Measurements from ENCODE around the gene DTYMK.

DTYMK gene

DNA sequence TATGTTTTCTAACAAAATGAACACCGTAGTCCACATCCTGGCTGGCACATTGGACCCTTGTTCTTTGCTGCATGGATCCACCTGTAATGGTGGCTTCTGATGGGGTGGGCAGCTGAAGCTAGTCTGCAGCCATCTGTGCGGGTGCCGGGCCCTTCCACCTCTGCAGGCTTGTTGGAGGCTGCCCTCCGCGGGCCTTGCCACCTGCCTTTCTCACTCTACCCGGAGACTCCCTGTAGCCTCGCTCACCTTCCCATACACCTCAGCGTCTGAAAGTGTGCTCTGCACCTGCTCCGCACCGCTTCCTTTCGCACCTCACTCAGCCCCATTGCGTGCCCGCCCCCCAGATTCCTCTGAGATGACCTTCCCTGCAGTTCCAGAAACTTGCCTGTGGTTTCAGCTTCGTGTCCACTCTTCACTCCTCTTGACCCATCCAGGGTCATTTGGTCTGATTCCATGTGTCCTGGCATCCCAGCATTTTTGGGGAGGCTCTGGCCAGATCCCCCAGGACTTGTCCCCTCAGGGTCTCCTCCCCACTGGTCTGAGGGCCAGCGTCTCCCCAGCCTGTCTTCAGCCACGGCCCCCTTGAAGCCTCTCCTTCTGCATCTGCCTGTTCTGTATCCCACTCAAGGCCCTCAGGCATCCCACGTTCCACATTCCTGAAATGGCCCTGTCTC, 31.0 kb downstream of the DTYMK start:
- Mint-ChIP-seq H3K9me3 (no peaks in the 10 kb centered on the region), H3K27ac (peak overlapping the region; percentile 38), H3K36me3 (peaks cover 38% of the 10 kb centered on the region), H3K4me3 (no peak overlapping the region), H3K27me3 (no peaks in the 10 kb centered on the region), H3K4me1 (no peaks in the 10 kb centered on the region)
- no peak for DNase-seq (ENCODE audit: low spot score in 2 of 2)
- no peak for ATAC-seq (ENCODE audit: low read depth)

DNA sequence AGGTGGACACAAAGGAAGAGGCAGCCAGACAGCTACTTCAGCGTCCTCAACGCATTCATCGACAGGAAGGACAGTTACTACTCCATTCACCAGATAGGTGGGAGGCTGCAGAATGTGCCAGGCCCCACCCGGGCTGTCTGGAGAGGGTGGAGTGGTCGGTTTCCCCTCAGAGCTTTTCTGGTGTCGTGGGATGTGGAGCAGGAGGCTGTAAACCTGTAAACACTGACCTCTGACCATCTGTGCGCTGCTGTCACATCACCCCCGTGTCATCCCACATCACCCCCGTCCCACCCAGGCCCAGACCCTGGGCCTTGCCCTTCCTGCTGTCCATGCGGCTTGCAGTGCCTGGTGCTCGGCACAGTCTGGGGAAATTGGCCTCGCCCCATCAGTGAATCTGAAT, 32.1 kb downstream of the DTYMK start:
- ATAC-seq (ENCODE audit: low read depth) (no peak), DNase-seq (ENCODE audit: low spot score in 2 of 2) (no peak)
- Mint-ChIP-seq H3K4me1 (no peaks in the 10 kb centered on the region), H3K4me3 (no peak overlapping the region), H3K27ac (no peak overlapping the region), H3K27me3 (no peaks in the 10 kb centered on the region), H3K36me3 (peaks cover 33% of the 10 kb centered on the region), H3K9me3 (no peaks in the 10 kb centered on the region)

DNA sequence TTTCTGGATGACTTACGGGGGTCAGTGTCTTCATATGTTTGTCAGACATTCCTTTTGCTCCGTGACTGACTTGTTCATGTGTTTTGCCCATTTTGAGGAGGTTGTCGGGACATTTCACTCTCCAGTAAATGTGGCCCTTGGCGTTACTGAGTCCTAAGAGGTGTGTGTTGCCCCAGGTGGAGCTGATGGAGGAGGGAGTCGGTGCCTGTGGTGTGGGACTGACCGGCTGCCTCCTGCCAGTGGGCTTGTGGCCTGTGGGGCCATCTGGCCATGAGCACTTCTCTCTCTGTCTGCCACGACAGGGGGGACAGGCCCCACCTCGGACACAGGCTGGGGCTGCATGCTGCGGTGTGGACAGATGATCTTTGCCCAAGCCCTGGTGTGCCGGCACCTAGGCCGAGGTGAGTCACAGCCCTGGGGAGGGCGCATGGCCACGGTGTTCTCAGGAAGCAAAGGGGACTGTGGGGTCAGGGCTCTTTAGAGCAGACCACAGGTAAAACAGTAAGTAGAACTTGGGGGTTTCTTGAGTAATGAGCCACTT, 33.3 kb downstream of the DTYMK start:
- no peak overlapping the region for H3K4me3 Mint-ChIP-seq
- peaks cover 5% of the 10 kb centered on the region for H3K4me1 Mint-ChIP-seq
- H3K27ac Mint-ChIP-seq = no peak overlapping the region
- DNase-seq (ENCODE audit: low spot score in 2 of 2) = no peak
- no peaks in the 10 kb centered on the region for H3K9me3 Mint-ChIP-seq
- H3K36me3 Mint-ChIP-seq = peaks cover 29% of the 10 kb centered on the region
- ATAC-seq (ENCODE audit: low read depth) = no peak
- no peaks in the 10 kb centered on the region for H3K27me3 Mint-ChIP-seq

DNA sequence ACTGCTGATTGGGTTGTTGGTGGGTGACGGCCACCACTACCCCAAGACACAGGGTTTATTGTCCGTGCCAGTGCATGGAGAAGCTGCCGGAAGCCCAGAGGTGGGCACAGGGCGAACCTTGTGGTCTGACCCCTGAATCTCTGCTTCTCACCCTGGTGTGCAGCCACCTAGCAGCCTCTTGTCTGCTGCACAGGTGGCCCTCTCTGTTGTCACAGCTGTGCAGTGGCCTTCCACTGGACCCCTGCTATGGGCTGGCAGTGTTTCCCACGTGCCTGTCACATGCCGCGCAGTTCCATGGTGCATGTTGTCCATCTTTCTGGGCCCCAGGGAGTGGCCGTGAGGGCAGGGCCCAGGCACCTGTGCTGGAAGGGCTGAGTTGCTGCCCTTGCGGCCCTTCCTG, 33.9 kb downstream of the DTYMK start:
- H3K9me3 Mint-ChIP-seq = no peaks in the 10 kb centered on the region
- ATAC-seq (ENCODE audit: low read depth) (no peak), DNase-seq (ENCODE audit: low spot score in 2 of 2) (no peak)
- peaks cover 26% of the 10 kb centered on the region for H3K36me3 Mint-ChIP-seq
- H3K27ac Mint-ChIP-seq = peak overlapping the region; percentile 38
- H3K27me3 Mint-ChIP-seq = no peaks in the 10 kb centered on the region
- H3K4me3 Mint-ChIP-seq = no peak overlapping the region
- peaks cover 5% of the 10 kb centered on the region for H3K4me1 Mint-ChIP-seq

DNA sequence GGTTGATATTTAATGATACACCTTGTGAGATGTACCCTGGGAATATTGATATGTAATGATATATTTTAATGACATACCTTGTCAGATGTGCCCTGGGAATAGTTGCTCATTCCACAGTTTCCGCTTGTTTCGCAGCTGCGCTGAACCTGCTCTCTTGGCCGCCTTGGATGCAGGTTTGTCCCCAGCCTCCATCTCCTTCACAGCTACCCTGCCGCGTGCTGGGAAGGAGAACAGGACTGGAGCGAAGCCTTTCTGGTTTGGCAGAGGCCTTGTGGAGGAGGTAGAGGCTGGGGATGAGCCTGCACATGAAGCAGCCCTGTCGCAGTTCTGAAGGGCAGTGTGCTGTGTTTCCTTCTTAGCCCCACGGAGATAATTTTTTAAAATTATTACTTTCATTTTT, 34.5 kb downstream of the DTYMK start:
- Mint-ChIP-seq H3K27ac (peak overlapping the region; percentile 38), H3K27me3 (no peaks in the 10 kb centered on the region), H3K36me3 (peaks cover 23% of the 10 kb centered on the region), H3K4me1 (peaks cover 5% of the 10 kb centered on the region), H3K4me3 (no peak overlapping the region), H3K9me3 (no peaks in the 10 kb centered on the region)
- ATAC-seq (ENCODE audit: low read depth) = no peak
- no peak for DNase-seq (ENCODE audit: low spot score in 2 of 2)

DNA sequence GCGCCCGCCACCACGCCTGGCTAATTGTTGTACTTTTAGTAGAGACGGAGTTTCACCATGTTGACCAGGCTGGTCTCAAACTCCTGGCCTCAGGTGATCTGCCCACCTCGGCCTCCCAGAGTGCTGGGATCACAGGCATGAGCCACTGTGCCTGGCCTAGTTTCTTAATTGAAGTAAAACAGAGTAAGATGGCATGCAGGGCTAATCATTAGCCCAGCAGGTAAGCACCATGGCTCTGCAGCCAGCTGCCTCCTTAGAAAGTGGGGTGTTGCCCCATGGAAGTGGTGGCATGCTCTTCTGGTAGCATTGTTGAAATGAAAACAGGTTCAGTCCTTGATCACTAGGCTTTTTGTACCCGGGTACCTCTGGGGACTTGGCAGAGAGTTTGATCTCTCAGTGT, 36.7 kb downstream of the DTYMK start:
- Mint-ChIP-seq H3K4me3 (no peak overlapping the region), H3K4me1 (peaks cover 8% of the 10 kb centered on the region), H3K27me3 (no peaks in the 10 kb centered on the region), H3K36me3 (peaks cover 9% of the 10 kb centered on the region), H3K9me3 (no peaks in the 10 kb centered on the region), H3K27ac (no peak overlapping the region)
- no peak for DNase-seq (ENCODE audit: low spot score in 2 of 2)
- no peak for ATAC-seq (ENCODE audit: low read depth)

DNA sequence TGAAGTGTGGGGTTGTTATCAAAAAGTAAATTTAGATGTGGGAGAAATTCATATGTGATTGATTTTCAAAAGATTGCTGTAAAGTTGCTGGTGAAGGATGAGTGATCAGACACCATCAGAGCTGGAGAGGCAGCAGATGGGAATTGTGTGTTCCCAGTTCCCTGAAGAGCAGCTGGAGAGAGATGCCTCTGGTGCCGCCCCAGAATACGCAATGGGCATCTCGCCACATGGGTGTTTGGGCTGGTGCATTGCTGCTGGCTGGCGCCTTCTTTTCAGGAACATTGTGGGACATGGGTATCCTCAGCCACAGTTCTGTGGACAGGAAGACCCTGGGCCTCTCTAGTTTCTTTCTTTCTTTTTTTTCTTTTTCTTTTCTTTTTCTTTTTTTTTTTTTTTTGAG, 37.2 kb downstream of the DTYMK start:
- no peak overlapping the region for H3K4me3 Mint-ChIP-seq
- ATAC-seq (ENCODE audit: low read depth) (no peak), DNase-seq (ENCODE audit: low spot score in 2 of 2) (no peak)
- no peaks in the 10 kb centered on the region for H3K9me3 Mint-ChIP-seq
- peaks cover 8% of the 10 kb centered on the region for H3K36me3 Mint-ChIP-seq
- no peak overlapping the region for H3K27ac Mint-ChIP-seq
- H3K27me3 Mint-ChIP-seq = no peaks in the 10 kb centered on the region
- peaks cover 8% of the 10 kb centered on the region for H3K4me1 Mint-ChIP-seq

DNA sequence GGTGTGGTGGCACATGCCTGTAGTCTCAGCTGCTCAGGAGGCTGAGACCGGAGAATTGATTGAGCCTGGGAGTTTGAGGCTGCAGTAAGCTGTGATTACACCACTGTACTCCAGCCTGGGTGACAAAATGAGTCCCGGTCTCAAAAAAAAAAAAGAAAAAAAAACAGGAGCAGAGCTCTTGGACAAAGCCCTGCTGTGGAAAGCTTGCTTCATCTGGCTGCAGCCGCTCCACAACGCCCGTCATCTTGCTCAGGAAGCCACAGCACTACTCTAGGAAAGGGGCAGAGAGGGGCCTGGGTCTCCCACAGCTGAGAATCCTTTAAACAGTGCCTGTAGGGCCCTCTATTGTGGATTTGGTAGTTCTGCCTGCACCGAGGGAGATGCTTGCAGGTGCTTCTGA, 38.2 kb downstream of the DTYMK start:
- no peak overlapping the region for H3K27ac Mint-ChIP-seq
- peaks cover 8% of the 10 kb centered on the region for H3K36me3 Mint-ChIP-seq
- no peaks in the 10 kb centered on the region for H3K9me3 Mint-ChIP-seq
- no peak overlapping the region for H3K4me3 Mint-ChIP-seq
- no peak for DNase-seq (ENCODE audit: low spot score in 2 of 2)
- peaks cover 8% of the 10 kb centered on the region for H3K4me1 Mint-ChIP-seq
- no peak for ATAC-seq (ENCODE audit: low read depth)
- H3K27me3 Mint-ChIP-seq = no peaks in the 10 kb centered on the region

DNA sequence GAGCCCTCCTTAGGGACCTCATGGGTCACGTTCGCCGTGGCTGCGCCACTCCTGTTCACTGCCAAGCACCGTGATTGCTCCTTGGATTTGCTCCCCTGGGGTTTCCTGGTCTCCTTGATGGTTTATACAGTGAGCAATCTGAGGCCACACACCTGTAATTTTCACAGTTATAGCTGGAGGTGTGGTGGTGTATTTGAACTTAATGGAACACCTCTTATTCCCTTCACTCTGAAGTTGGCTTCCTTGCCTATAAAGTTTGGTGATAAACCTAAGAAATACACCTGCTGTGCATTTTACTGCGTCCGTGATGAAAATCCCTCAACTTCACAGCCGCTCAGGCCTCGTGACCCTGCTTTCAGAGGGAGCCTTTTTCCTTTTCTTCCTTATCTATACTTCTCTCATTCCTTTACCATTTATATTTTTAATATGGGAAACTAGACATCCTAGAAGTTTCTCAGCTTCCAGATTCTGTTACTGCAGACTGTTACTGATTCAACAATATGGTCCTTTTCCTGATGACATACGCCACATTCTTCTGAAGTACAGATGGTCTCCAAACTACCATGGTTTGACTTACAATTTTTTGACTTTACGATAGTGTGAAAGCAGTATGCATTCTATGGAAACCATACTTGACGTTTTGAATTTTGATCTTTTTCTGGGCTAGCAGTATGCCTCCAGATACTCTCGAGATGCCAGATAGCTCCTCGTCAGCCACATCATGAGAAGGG, 40.5 kb downstream of the DTYMK start:
- no peaks in the 10 kb centered on the region for H3K36me3 Mint-ChIP-seq
- ATAC-seq (ENCODE audit: low read depth) (no peak), DNase-seq (ENCODE audit: low spot score in 2 of 2) (no peak)
- H3K4me3 Mint-ChIP-seq = no peak overlapping the region
- H3K4me1 Mint-ChIP-seq = peaks cover 18% of the 10 kb centered on the region
- no peak overlapping the region for H3K27ac Mint-ChIP-seq
- no peaks in the 10 kb centered on the region for H3K27me3 Mint-ChIP-seq
- no peaks in the 10 kb centered on the region for H3K9me3 Mint-ChIP-seq

DNA sequence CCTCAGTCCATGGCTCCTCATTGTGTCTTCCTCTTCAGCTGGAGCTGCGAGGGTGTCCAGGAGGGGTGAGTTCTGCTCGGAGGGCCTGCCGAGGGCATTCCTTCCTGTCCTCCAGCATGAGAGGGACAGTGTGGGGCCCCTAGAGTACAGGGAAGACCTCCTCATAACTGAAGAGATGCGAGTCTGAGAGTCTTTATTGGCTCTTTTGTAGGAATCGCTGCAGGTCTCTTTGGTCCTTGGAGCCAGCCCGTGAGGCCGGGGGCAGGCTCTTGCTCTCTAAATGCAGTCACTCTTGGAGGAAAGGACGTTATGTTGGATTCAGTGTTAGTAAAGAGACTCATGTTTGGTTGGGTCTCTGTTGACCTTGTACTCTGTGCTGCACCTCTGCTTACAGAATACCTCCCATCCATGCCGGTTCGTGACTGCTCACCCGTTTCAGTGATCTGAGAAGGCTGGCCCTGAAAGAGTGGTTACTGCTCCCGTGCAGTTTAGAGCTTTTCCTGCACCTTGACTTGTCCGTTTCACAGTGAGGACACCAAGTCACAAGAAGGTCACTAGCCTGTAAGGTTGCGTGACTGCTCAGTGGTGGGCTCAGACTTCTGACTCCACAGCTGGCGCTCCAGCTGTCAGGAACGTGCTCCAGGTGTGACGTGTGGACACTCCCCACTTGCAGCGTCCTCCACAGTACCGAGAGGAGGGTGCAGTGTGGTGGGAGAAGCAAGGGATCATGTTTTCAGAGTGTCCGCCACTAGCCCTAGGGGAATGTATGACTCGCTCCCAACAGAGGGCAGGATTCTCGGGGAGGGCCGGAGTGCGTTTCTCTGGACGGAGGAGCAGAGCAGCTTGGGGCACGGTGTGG, 41.3 kb downstream of the DTYMK start:
- peaks cover 3% of the 10 kb centered on the region for H3K36me3 Mint-ChIP-seq
- no peak for DNase-seq (ENCODE audit: low spot score in 2 of 2)
- H3K9me3 Mint-ChIP-seq = no peaks in the 10 kb centered on the region
- peaks cover 24% of the 10 kb centered on the region for H3K4me1 Mint-ChIP-seq
- no peaks in the 10 kb centered on the region for H3K27me3 Mint-ChIP-seq
- H3K4me3 Mint-ChIP-seq = no peak overlapping the region
- no peak overlapping the region for H3K27ac Mint-ChIP-seq
- no peak for ATAC-seq (ENCODE audit: low read depth)

DNA sequence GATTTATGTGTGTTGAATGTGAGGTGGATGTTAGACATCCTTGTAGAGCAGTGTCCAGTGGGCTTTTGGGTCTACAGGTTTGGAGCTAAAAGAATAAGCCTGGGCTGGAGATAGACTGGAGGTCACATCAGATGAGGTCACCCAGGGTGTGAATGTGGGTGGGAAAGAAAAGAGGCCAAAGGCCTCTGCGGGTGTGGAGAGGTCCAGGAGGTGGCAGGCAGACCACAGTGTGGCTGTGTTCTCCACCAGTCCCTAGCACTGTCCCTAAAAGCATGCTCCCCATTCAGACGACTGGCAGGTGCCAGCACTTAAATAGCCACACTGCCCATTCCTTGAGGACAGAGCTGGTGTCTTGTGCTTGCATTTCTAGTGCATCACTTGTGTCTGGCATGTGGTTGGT, 45.0 kb downstream of the DTYMK start:
- H3K27ac Mint-ChIP-seq = no peak overlapping the region
- peaks cover 12% of the 10 kb centered on the region for H3K36me3 Mint-ChIP-seq
- ATAC-seq (ENCODE audit: low read depth) (no peak), DNase-seq (ENCODE audit: low spot score in 2 of 2) (no peak)
- H3K4me1 Mint-ChIP-seq = peaks cover 36% of the 10 kb centered on the region
- no peaks in the 10 kb centered on the region for H3K27me3 Mint-ChIP-seq
- no peaks in the 10 kb centered on the region for H3K9me3 Mint-ChIP-seq
- no peak overlapping the region for H3K4me3 Mint-ChIP-seq

DNA sequence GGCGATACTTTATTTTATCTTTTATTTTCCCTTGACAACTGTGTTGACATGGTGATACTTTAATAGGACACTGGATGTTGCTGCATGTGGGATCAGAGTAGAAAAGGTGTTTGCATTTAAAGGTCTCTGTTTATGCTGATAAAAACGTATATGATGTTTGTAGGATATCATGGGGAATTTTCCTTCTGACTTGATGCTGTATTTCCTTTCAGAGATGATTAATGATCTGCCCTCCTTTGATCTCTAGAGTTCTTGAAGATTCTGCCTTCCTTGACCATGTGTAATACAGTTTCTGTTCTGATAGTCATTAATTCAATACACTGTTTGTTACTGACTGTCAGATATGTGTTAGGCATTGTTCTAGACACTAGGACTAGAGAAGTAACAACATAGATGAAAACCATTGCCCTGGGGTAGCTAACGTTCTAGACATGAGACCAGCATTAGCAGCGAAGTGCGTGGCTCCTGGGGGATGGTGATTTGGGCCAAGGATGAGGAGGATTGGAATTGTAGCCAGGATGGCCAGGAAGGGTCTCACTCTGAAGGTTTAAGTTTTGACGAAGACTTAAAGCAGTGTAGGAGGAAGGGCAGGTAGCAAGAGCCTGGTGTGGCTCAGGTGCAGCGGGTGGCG, 46.3 kb downstream of the DTYMK start:
- DNase-seq (ENCODE audit: low spot score in 2 of 2) = no peak
- peak overlapping the region; percentile 8 for H3K27ac Mint-ChIP-seq
- no peaks in the 10 kb centered on the region for H3K27me3 Mint-ChIP-seq
- H3K4me3 Mint-ChIP-seq = no peak overlapping the region
- H3K9me3 Mint-ChIP-seq = no peaks in the 10 kb centered on the region
- peaks cover 38% of the 10 kb centered on the region for H3K4me1 Mint-ChIP-seq
- no peak for ATAC-seq (ENCODE audit: low read depth)
- peaks cover 12% of the 10 kb centered on the region for H3K36me3 Mint-ChIP-seq

DNA sequence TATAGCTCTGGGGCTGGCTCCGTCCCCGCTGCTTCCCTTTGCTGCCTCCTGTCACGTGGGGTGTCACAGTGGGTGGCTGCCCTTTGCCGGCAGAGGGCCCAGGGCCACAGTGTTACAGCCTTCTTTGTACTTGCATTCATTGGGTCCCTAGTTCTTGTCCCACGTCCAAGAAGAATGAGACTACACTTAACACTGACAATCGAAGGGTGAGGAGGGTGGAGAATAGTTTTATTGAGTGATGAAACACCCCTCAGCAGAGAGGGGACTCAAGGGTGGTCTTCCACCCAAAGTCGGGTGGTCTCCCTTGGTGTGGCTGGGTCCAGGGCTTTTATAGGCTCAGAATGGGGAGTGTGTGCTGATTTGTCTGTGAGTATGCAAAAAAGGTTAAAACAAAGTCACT, 47.2 kb downstream of the DTYMK start:
- no peaks in the 10 kb centered on the region for H3K27me3 Mint-ChIP-seq
- ATAC-seq (ENCODE audit: low read depth) (no peak), DNase-seq (ENCODE audit: low spot score in 2 of 2) (no peak)
- H3K9me3 Mint-ChIP-seq = no peaks in the 10 kb centered on the region
- peaks cover 38% of the 10 kb centered on the region for H3K4me1 Mint-ChIP-seq
- peaks cover 12% of the 10 kb centered on the region for H3K36me3 Mint-ChIP-seq
- H3K27ac Mint-ChIP-seq = no peak overlapping the region
- H3K4me3 Mint-ChIP-seq = no peak overlapping the region

DNA sequence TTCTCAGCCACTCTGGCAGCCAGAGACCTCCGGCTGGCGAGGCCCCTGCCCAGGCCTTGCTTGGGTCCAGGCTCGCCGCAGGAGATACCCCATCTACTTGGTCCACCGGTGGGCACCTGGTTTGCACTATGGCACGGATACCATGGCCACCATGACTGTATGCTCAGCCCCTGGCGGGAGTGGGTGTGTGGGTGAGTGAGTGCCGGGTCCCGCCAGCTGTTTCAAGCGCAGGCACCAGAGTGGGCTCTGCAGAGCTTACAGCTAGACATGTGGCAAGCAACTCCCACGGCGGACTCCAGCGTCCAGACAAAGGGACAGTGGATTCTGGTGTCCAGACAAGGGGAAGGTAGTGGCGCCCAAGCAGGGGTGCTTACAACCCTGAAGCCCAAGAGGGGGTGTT, 47.7 kb downstream of the DTYMK start:
- no peak for ATAC-seq (ENCODE audit: low read depth)
- no peak for DNase-seq (ENCODE audit: low spot score in 2 of 2)
- Mint-ChIP-seq H3K27me3 (no peaks in the 10 kb centered on the region), H3K9me3 (no peaks in the 10 kb centered on the region), H3K4me1 (peaks cover 38% of the 10 kb centered on the region), H3K27ac (no peak overlapping the region), H3K4me3 (peak overlapping the region; percentile 98), H3K36me3 (peaks cover 12% of the 10 kb centered on the region)
